KOPT-K1 (cell line): Measurements from ENCODE around the gene ETFA.

Source experiments
- H3K27ac ChIP-seq: fragments of 200-600 bp; sonication (generic); 2 replicates; pipeline ENCODE4 v1.5.1; 2016; ENCODE audit warnings: antibody characterized with exemption, mild to moderate bottlenecking, low read depth, low read length; ENCODE audit not compliant: poor library complexity, severe bottlenecking
- H3K36me3 ChIP-seq: fragments of 200-600 bp; sonication (generic); 2 replicates; pipeline ENCODE4 v1.5.1; 2017; ENCODE audit warnings: antibody characterized with exemption, mild to moderate bottlenecking, low read length, moderate library complexity; ENCODE audit not compliant: insufficient read depth
- H3K9me3 ChIP-seq: fragments of 200-600 bp; sonication (generic); 2 replicates; pipeline ENCODE4 v1.5.1; 2017; ENCODE audit warnings: antibody characterized with exemption, low read length, mild to moderate bottlenecking; ENCODE audit not compliant: insufficient read depth, poor library complexity, severe bottlenecking

Gene ETFA

GRCh38 chr15:76179023-76179422 lies 132.2 kb downstream of the ETFA start:
- no peaks in the 10 kb centered on the region for H3K36me3 ChIP-seq
- no peak overlapping the region for H3K27ac ChIP-seq
- H3K9me3 ChIP-seq: no peaks in the 10 kb centered on the region

DNA sequence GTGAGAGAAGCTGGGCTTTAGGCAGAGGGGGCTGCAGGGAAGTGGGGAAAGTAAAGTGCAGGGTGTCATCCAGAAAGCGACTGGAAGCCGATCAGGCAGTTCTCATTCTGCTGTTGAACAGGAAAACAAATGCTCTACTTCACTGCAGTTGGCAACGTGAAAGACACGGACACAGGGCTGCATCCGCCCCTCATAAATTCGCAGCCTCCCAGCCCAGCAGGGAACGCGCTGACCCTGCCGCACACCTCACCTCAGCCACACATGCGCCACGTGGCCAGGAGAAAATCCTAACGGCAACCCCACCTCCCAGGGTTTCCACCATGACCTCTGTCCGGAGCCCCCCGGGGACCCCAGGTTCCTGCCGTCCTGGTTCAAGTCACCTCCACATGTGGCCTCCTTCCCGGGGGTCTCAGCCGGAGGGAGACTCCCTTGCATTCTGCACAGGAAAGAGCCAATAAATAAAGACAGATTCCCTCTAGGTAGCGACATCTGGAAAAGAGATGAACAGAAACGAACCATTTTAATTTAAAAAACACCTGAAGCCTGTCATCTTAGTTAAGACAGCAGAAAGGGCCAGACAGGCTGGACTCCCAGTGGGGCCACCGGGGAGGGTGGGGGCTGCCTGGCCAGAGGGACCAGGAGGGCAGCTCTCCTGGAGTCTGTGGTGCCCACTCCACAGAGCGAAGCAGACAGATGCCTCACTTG lies 132.8 kb downstream of the ETFA start:
- Histone ChIP-seq H3K9me3 (no peaks in the 10 kb centered on the region), H3K36me3 (no peaks in the 10 kb centered on the region), H3K27ac (no peak overlapping the region)

- no peaks in the 10 kb centered on the region for H3K36me3 ChIP-seq
- no peaks in the 10 kb centered on the region for H3K9me3 ChIP-seq
- no peak overlapping the region for H3K27ac ChIP-seq
Observed at GRCh38 chr15:76177491-76178040, 133.7 kb downstream of the ETFA start.

- no peak overlapping the region for H3K27ac ChIP-seq
- no peaks in the 10 kb centered on the region for H3K36me3 ChIP-seq
Observed at GRCh38 chr15:76176487-76177085, 134.7 kb downstream of the ETFA start.

DNA sequence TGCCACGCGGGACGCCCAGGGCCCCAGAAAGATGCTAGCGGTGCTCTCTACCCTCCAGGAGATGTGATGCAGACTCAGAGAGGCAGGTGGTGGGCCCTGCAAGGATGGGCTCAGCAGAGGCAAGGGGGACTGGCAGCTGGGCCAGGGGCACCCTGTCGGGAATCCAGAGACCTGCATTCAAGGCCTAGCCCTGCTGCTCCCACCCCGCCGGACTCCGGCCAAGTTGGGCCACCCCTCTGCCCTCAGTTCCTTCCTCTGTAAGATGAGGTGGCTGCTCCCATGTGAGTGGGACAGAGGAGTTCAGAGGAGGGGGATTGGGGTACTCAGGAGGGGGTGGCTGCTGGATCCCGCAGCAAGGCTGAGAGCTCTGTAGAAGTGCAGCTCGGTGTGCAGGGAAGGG lies 135.2 kb downstream of the ETFA start:
- Histone ChIP-seq H3K27ac (no peak overlapping the region), H3K9me3 (no peaks in the 10 kb centered on the region), H3K36me3 (no peaks in the 10 kb centered on the region)

More at GRCh38 chr15:76176487-76177085, 134.7 kb downstream of the ETFA start:
- H3K9me3 ChIP-seq: no peaks in the 10 kb centered on the region

- H3K27ac ChIP-seq: no peak overlapping the region
- no peaks in the 10 kb centered on the region for H3K9me3 ChIP-seq
- no peaks in the 10 kb centered on the region for H3K36me3 ChIP-seq
Observed at GRCh38 chr15:76175442-76175841, 135.8 kb downstream of the ETFA start.

GRCh38 chr15:76174654-76175053 lies 136.6 kb downstream of the ETFA start:
- H3K36me3 ChIP-seq: no peaks in the 10 kb centered on the region
- no peaks in the 10 kb centered on the region for H3K9me3 ChIP-seq
- H3K27ac ChIP-seq: no peak overlapping the region

DNA sequence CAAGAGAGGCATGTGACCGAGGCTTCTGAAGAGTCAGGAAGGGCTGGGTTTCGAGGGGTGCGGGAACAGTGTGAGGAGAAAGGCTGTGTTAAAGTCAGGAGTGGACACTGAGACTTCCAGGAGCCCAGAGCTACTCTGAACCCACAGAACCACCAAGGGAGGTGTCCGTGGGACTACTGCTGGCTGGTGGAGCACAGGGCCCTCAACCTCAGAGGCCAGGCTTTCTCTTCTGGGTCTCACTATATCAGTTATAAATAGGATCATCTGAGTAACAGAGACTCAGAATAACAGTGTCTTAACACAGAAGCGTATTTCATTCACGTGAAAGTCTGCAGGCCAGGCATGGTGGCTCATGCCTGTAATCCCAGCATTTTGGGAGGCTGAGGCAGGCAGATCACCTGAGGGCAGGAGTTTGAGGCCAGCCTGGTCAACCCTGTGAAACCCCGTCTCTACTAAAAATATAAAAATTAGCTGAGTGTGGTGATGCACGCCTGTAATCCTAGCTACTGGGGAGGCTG lies 137.9 kb downstream of the ETFA start:
- Histone ChIP-seq H3K36me3 (no peaks in the 10 kb centered on the region), H3K9me3 (no peaks in the 10 kb centered on the region), H3K27ac (no peak overlapping the region)

GRCh38 chr15:76172782-76173181 lies 138.5 kb downstream of the ETFA start:
- Histone ChIP-seq H3K27ac (no peak overlapping the region), H3K9me3 (no peaks in the 10 kb centered on the region), H3K36me3 (no peaks in the 10 kb centered on the region)

GRCh38 chr15:76169911-76170800 lies 141.1 kb downstream of the ETFA start:
- no peak overlapping the region for H3K27ac ChIP-seq
- no peaks in the 10 kb centered on the region for H3K36me3 ChIP-seq
- H3K9me3 ChIP-seq: no peaks in the 10 kb centered on the region

GRCh38 chr15:76169018-76169417 lies 142.3 kb downstream of the ETFA start:
- Histone ChIP-seq H3K36me3 (no peaks in the 10 kb centered on the region), H3K9me3 (no peaks in the 10 kb centered on the region), H3K27ac (no peak overlapping the region)

DNA sequence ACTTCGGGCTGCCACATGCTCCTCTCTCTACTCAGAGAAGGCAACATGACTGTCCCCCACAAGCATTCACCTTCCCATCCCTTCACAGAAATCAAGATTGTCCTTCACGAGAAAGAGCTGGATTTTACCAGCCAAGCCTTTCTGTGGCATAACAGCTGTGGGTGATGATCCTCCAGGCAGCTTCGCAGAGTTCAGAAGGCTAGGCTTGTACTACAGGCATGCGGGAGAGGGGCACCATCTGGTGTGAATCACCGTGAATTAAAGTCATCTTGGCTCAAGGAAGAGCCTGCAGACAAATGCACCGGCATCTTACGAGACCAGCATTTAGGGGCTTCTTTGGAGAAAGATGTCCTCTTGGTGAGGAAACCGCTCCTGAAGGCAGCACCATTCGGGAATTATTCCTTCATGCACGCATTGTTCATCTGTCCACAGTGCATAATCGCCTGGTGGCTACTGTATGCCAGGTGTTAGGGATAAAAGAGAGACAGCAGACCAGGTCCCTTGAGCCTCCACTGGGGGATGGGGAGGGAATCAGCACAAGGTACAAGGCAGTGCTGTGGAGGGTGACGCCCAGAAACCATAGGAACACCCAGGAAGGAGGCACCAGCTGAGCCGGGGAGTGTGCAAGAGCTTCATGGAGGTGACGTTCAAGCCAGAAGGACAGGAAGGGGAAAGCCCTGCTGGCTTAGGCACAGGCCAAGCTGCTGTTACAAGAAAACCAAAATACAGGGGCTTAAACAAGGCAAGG lies 142.9 kb downstream of the ETFA start:
- no peaks in the 10 kb centered on the region for H3K36me3 ChIP-seq
- no peaks in the 10 kb centered on the region for H3K9me3 ChIP-seq
- H3K27ac ChIP-seq: no peak overlapping the region

- Histone ChIP-seq H3K9me3 (no peaks in the 10 kb centered on the region), H3K36me3 (no peaks in the 10 kb centered on the region), H3K27ac (no peak overlapping the region)
Observed at GRCh38 chr15:76165951-76166350, 145.3 kb downstream of the ETFA start.
